ENCODE measurements around the gene YPEL2. TPM values are rescaled to one million over a fixed set of nuclear protein-coding genes. Genes with fewer than 3 reads are reported as not detected.

The YPEL2 gene
- total and polyA plus RNA-seq, 2 of the 13 experiments (the other 11 are each of a cell fraction or from before 2014, with no cell fraction given): 8.5 to 21.1 TPM

- TF ChIP-seq ARID2 (CRISPR knock-in tag; IDR thresholded peaks at IDR 0.05; ENCODE audit: borderline replicate concordance): peak; percentile 70; the same call in 1 of the 2 replicates
- no peak for TF ChIP-seq MLX (CRISPR knock-in tag; IDR thresholded peaks at IDR 0.05)
- 0 out of 2 replicates have a peak, but pooled peaks have one; percentile 58 for TF ChIP-seq ZNF891 (CRISPR knock-in tag; IDR thresholded peaks at IDR 0.05)
- no peak for TF ChIP-seq JUNB (CRISPR knock-in tag; IDR thresholded peaks at IDR 0.05; ENCODE audit: borderline replicate concordance)
- no peak for TF ChIP-seq DZIP1 (CRISPR knock-in tag; IDR thresholded peaks at IDR 0.05)
- TF ChIP-seq, protein P1, sequence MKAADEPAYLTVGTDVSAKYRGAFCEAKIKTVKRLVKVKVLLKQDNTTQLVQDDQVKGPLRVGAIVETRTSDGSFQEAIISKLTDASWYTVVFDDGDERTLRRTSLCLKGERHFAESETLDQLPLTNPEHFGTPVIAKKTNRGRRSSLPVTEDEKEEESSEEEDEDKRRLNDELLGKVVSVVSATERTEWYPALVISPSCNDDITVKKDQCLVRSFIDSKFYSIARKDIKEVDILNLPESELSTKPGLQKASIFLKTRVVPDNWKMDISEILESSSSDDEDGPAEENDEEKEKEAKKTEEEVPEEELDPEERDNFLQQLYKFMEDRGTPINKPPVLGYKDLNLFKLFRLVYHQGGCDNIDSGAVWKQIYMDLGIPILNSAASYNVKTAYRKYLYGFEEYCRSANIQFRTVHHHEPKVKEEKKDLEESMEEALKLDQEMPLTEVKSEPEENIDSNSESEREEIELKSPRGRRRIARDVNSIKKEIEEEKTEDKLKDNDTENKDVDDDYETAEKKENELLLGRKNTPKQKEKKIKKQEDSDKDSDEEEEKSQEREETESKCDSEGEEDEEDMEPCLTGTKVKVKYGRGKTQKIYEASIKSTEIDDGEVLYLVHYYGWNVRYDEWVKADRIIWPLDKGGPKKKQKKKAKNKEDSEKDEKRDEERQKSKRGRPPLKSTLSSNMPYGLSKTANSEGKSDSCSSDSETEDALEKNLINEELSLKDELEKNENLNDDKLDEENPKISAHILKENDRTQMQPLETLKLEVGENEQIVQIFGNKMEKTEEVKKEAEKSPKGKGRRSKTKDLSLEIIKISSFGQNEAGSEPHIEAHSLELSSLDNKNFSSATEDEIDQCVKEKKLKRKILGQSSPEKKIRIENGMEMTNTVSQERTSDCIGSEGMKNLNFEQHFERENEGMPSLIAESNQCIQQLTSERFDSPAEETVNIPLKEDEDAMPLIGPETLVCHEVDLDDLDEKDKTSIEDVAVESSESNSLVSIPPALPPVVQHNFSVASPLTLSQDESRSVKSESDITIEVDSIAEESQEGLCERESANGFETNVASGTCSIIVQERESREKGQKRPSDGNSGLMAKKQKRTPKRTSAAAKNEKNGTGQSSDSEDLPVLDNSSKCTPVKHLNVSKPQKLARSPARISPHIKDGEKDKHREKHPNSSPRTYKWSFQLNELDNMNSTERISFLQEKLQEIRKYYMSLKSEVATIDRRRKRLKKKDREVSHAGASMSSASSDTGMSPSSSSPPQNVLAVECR (CRISPR knock-in tag; IDR thresholded peaks at IDR 0.05; ENCODE audit: borderline replicate concordance): peak; percentile 82
- peak; percentile 42; the same call in 1 of the 2 replicates for TF ChIP-seq MXD4 (CRISPR knock-in tag; IDR thresholded peaks at IDR 0.05)
- no peak for TF ChIP-seq ONECUT2 (CRISPR knock-in tag; IDR thresholded peaks at IDR 0.05)
- TF ChIP-seq HOXA9 (CRISPR knock-in tag; IDR thresholded peaks at IDR 0.05; ENCODE audit: borderline replicate concordance): no peak
- no peak for TF ChIP-seq REPIN1 (CRISPR knock-in tag; IDR thresholded peaks at IDR 0.05; ENCODE audit: borderline replicate concordance, low read depth)
- TF ChIP-seq CSRNP1 (CRISPR knock-in tag; IDR thresholded peaks at IDR 0.05): no peak
- no peak for TF ChIP-seq SRSF4 (IDR thresholded peaks at IDR 0.05; ENCODE audit: low read depth, low read length, poor library complexity, severe bottlenecking)
- no peak for TF ChIP-seq PATZ1 (CRISPR knock-in tag; IDR thresholded peaks at IDR 0.05)
- TF ChIP-seq, protein P2, sequence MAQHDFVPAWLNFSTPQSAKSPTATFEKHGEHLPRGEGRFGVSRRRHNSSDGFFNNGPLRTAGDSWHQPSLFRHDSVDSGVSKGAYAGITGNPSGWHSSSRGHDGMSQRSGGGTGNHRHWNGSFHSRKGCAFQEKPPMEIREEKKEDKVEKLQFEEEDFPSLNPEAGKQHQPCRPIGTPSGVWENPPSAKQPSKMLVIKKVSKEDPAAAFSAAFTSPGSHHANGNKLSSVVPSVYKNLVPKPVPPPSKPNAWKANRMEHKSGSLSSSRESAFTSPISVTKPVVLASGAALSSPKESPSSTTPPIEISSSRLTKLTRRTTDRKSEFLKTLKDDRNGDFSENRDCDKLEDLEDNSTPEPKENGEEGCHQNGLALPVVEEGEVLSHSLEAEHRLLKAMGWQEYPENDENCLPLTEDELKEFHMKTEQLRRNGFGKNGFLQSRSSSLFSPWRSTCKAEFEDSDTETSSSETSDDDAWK (CRISPR knock-in tag; IDR thresholded peaks at IDR 0.05): no peak
These were observed 684 bp downstream of the YPEL2 start (continued) for GRCh38 chr17:59331929-59332748.
